ENCODE data around the gene NOTCH1. TPM values are rescaled to one million over a fixed set of nuclear protein-coding genes. Genes with fewer than 3 reads are reported as not detected.

Gene NOTCH1
- polyA plus RNA-seq, 3 donors = 36.9 to 41.8 (median 40.9) TPM

DNA sequence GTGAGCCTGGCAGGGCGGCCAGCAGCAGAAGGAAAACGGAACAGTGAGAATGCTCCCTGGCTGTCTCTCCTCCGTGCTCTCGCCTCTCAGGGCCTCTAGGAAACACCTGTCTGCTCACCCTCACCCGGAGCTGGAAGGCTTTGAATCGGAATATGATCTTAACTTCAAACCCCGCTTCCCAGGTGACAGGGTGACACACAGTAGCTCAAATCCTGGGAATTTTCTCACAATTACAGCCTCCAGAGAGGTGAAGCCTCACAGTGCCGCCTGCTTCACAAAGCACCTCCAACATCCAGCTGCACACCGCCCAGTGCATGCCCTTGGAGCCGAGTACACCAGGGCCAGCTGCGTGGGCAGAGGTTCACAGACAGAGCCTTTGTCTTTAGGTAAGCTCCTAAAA lies 75.5 kb downstream of the NOTCH1 start:
- no peak for DNase-seq

DNA sequence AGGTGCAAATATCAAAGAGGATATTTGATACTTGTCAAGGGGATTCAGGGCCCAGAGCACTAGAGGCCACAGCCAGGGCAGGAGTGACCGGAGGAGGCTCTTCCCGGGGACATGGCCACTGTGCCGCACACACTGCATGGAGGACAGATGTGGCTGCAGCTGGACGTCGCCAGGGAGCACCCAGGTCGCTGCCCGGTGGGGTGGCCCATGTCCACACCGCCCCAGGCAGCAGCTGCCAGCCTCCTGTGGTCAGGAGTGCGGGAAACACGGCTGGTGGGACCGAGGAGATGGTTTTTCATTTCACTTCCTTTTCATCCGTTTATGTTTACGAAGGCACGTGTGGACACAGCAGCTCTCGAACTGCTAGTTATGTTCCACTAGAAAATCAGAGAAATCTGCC lies 78.1 kb downstream of the NOTCH1 start:
- no peak for DNase-seq

DNA sequence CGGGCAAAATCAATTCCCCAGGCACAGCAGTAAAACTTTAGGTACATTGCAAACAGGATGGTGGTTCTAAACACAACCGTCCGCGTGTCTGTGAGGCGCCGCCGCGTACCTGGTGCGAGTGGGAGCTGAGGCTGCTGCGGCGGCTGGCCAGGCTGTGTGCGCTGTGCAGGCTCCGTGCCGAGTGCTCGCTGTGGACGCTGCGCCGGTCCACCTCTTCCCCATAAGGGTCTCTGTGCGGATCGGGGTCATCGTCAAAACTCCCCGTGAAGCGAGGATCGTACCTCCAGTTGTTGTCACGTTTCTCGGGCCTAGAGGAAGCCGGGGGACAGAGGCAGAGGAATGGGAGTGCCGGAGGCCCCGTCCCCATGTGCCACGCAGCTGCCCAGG lies 79.7 kb downstream of the NOTCH1 start:
- no peak for DNase-seq

DNA sequence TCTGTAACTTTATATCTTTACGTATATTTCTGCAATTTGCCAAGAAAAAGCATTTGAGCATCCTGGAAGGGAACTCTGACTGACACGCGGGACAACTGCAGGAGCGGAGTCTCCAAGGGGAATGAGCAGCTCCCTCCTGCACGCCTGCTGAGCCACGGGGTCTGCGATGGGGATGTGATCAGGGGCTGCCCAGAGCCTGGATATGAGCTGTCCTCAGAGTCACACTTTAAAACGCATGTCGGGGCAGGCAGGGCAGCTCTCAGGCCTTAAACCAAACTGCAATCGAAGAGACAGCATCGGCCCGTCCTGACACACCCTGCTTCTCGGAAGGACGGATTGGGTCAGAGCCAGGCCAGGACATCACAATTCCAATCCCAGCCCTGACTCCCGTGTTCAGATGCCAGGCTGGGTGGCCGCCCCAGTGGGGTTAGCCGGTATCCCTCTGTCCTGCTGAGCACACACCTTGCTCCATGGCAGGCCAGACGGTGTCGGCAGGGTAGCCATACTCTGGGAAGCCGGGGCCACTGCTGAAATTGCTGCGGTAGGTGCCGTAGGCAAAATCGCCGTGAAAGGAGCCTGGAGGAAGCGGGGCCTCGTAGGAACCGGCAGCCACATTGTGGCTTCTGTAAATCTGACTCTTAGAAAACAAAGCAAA lies 80.2 kb downstream of the NOTCH1 start:
- no peak for DNase-seq

DNA sequence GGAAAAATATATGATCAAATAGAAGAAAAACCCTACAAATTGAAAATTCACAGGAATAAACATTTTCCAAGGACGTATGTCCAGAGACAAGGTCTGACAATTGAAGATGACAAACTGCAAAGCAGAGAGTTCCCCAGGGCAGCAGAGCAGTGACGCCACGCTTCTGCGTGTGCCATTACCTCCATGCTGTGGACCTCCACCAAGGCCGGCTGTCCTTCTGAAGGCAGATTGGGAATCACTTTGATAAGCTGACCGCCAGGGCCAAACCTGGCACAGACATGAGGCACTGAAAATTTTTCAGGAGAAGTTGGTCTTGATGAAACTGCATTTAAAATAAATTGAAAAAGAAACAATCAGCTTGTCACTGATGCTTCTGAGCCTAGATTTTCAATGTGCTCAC lies 81.6 kb downstream of the NOTCH1 start:
- DNase-seq = no peak

DNA sequence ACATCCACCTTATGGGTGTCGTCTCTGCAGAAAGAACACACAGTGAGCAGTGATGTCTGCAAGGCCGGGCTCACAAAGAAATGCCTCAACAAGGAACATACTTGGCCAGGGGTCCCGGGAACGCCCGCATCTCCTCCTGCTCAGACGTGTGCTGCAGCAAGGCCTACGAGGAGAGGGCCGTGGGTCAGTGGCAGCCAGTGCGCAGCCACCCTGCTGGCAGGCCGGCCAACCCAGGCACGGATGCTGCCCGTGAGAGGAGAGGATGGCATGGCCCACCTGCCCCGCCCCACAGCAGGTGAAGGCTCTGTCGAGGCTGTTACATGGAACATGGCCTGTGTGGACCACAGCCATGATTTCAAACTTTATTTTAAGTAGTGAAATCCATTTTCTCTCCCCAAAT lies 82.3 kb downstream of the NOTCH1 start:
- no peak for DNase-seq

DNA sequence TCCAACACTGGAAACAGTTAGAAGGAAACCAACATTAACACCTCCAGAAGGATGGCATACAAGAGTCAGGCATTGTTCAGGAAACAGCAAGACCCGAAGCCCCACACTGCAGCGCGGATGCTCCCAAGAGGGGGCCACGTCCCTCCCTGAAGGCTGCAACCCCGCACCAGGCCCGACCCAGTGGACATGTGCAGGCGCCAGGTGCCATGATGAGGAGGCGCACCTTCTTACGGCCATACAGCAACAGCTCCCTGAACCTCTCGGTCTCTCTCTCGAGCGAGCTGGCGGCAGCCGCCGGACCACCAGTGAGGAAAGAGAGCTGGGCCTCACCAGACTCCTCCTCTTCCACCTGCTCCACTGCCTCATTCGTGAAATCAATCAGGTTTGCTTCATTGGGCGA lies 83.2 kb downstream of the NOTCH1 start:
- no peak for DNase-seq

DNA sequence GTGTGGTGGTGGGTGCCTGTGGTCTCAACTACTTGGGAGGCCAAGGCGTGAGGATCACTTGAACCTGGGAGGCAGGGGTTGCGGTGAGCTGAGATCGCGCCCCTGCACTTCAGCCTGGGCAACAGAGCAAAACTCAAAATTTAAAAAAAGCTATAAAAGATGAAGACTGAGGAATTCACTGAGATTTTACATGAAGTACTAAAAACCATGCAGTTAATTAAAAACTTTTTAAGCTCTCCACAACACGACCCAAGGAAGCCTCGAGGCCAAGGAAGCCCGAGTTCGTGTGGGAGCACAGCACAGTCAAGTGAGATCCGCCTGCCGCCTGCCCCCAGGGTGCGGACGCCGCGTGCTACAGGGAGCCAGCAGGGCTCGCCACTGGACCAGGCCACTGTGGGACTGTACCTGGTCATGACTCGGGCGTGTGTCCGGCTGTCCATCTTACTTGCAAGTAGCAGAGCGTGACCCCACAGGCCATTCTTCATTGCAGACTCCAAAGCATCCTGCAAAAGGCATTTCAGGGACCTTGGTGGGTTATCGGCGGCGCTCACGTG lies 85.0 kb downstream of the NOTCH1 start:
- DNase-seq = no peak

DNA sequence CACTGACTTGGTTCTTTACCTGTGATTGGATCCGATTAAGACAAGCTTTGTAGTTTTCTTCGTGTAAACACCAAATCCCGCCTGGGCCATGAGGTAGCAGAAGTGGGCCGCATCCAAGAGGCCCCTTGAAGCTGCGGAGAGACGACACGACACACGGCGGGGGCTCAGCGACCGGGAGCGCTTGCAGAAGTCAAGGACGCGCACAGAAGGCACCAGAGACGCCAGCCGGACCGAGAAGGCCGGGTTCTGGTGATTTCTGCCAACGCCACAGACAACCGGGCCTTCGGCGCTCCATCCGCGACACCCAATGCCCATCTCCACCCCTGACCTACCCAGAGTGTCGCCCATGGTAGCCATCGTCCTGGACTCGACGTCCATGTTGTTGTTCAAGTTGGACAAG lies 86.4 kb downstream of the NOTCH1 start:
- DNase-seq = no peak

DNA sequence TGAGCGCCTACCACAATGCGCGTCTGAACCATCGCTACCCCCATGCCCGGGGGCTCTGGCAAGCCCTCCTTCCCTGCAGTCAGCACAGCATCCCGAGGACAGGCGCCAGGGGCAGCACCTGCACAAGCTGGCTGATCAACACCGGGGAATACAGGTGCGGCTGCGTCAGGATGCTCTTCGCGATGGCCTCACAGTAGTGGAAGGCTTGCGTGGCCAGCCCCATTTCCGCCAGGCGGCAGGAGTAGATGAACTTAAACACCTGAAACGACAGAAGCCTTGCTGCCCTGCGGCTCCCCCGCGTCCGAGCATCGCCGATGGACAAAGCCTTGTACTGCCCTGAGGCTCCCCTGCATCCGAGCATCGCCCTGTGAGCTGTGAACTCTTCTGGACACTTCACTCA lies 88.5 kb downstream of the NOTCH1 start:
- DNase-seq = no peak

DNA sequence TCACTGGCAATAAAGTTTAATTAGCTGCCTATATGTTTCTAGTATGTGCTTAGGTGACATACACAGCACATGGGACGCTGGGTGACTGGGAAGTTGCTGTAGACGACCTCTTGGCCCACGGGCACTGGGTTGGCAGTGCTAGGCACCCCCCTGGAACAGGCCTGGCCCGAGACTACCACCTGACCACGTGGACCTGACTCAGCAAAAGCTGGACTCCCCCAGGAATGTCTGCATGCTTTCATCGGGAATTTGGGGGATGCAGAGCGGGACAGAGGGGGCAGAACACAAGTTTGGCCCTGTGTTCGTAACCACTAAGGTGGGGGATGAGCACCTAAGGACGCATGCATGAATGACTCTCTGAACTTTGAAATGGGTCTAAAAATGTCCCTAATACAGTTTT lies 89.6 kb downstream of the NOTCH1 start:
- DNase-seq = no peak

DNA sequence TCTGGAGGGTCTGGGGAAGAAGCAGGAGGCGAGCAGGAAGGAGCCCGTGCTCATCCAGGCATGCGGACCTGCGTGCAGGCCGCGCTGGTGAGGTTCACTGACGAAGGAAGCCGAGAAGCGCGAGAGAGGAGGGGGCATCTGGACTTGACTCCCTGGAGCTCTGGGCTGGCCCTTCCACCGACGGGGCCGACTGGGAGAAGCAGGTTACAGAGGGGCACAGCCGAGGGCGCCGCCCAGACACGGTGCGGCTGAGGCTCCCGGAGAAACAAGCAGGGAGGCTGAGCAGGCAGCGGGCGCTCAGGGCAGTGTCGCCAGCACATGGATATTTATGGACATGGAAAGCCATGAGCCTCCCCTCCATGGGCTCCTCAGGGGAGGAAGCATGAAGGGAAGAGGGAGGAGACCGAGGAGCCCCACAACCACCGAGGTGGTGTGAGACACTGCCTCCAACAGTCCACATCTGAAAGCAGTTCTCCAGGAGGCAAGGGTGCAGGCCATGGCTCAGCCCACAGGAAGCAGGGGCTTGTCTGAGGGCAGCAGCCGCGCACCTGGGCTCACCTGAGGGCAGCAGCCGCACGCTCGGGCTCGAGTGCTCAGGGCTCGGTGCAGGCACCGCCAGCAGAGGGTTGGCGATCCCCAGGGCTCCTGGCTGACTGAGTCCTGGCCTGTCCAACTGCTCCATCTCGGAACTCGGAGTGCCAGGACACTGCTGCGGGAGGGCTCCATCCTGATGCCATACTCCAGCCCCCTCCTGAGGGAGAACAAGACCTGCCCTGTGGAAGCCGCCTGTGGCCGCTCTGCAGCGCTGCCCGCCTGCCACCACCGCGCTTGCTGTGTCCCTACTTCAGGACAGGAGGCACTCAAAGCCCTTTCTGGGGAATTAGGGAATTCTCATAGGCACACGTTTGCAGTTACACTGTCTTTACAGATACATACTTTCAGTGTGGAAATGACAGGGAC lies 90.5 kb downstream of the NOTCH1 start:
- no peak for DNase-seq

DNA sequence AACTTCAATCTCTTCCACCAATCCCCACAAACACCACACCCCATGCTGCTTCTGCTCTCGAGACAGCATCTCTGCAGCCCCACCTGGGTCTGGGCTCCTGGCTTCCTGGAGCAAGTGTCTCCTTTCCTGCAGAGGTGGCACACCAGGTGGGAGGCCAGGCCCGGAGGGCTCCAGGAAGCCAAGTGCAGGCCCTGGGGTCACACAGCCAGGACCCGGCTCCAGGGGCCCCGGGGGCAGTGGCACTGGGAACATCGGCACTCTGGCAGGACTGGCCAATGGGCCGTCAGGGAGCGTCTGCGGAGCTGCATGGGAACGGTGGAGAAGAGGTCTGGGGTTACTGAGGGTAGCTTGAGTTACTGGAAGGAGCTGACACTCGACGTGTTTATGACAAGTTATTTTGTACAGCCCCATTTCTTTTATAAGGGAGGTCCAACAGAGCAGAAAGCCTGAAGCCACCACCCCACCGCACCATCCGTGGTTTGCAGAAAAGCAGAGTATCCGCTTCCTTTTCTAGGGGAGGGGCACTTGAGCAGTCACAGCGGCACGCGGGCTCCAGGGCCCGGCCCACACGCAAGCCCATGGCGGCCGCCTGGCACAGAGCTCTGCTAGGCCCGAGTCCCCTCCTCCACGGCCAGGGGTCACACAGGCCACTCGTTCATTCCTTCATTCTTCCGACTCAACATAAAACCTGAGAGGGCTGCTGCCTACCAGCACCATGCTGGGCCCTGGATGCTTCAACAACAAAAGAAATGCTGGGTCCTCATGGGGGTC lies 91.6 kb downstream of the NOTCH1 start:
- DNase-seq = no peak

DNA sequence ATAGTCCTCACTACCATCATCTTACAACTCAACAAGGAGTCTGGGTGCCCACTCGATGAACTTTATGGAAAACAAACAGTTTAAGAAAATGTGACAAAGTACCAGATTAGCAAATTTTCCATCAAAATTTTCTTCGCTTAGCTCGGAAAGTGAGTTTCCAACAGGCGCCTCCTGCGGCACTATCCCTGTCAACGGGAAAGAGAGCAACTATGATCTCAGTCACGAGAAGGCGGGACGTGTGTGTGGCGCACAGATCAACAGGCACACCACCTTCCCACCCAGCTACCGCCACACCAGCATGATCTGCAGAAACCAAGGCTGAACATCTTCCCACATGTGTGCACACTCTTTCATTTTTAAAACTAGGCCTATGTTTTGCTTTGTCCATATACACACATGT lies 92.5 kb downstream of the NOTCH1 start:
- DNase-seq = no peak

DNA sequence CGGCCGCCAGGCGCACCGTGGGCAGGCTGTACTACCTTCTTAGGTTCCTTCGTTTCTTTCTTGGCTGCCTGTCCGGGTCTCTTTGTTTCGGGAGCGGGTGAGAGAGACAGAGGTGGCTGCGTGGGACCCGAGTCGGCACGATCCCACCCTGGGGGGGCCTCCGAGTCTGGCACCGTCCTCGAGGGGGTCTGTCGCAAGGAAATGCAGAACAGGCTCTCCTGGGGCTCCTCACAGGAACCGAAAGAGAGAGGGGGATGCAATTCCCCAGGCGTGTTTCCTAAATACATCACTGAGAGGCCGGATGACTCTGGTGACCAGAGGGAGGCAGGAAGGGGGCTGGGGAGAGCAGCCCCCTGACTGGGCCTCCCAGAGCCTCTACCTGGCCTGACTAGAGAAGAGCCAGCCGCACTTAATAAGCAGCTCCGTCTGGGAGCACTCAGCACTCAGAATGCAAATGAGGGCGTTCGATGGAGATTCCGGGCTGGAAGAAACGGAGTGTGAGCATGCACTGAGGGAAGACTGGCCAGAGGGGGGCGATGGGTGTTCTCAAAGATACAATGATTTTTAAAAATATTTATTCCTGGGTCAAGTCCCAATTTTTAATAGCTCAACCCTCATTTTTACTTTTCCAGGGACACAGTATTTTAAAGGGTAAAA lies 94.5 kb downstream of the NOTCH1 start:
- DNase-seq = no peak

DNA sequence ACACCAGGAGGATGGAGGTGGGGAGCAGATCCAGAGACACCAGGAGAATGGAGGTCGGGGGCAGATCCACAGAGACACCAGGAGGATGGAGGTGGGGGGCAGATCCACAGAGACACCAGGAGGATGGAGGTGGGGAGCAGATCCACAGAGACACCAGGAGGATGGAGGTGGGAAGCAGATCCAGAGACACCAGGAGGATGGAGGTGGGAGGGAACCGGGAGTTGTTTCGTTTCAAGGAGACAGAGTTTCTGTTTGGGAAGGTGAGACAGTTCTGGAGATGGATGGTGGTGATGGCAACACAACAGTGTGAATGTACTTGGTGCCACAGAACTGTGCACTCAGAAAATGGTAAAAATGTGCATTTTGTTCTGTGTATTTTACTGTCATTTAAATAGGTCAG lies 97.2 kb downstream of the NOTCH1 start:
- no peak for DNase-seq

DNA sequence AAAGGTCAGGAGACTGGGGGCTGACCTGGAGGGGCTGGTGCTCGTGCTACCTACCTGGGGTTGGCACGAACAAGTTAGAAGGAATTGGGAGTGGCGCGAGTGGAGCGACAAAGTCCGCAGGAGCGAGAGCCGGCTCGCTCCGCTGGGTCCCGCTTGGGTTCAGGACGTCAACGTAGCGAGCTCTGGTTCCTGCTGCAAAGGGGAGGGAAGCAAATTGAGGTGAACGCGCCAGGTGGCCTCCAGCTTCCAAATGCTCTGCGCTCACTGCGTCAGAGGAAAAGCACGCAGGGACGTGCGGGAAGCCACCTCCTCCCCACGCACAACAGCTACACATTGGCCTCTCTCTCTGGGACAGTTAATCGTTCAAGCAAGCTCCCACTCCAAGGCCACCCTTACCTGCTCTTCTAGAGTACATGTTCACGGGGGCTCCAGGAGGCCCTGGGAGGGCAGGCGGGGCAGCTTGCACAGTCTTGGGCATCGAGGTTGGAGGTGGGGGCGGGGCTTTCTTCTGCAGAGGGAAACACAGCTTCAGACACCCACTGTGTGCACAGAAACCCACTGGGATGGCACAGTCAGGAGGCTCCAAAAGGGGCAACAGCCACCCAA lies 98.6 kb downstream of the NOTCH1 start:
- DNase-seq = no peak

DNA sequence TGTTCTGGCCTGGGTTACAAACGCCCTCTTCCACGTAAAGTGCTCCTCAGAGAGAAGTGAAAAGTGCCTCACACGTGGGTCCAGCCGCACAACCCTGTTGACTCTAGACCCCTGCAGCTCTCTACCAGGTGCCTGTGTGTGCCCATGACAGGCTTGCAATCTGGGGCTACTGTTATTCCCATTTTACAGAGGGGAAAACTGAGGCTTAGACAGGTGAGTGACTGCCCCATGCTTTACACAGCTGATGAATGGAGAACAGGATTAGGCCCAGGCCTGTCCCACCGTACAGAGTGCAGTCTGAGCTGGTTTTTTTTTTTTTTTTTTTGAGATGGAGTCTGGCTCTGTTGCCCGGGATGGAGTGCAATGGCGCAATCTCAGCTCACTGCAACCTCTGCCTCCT lies 100.0 kb downstream of the NOTCH1 start:
- no peak for DNase-seq

Data from renal pelvis (tissue), 4 donors.